K562 (cell line): ENCODE data around the gene HSF5. TPM values are rescaled to one million over a fixed set of nuclear protein-coding genes. Genes with fewer than 3 reads are reported as not detected.

Source experiments
- ATAC-seq: fragments of 200-7000 bp; cut with Tn5 transposase; 3 replicates; pipeline ENCODE4 v1.9.1; 2020; ENCODE audit warnings: moderate library complexity
- BruUV-seq: library from RNA; stranded (reverse); fragments of 400-500 nt; replicated peaks from 2 replicates; lab custom pipeline; 2021; lab: Mats Ljungman, UMichigan
- CTCF ChIA-PET: fragments of 300-600 bp; formaldehyde crosslinking; extraction: SDS; loops from one replicate; lab custom pipeline; 2021; ENCODE audit warnings: low intra/inter-chr PET ratio; lab: Yijun Ruan, JAX
- POLR2A ChIA-PET: fragments of 300-600, 350-650 bp; sonication (Branson Sonifier 250); formaldehyde crosslinking; extraction: SDS; loops from one replicate; lab custom pipeline; 2021; ENCODE audit warnings: antibody characterized with exemption, inconsistent platforms; lab: Yijun Ruan, JAX
- DNase-seq, 4 experiments: peaks; one replicate each; pipeline versions ENCODE4 v3.0.0 to v3.0.0-alpha.2; 2011 to 2018; ENCODE audit warnings: low spot score in 3 of 4, mixed read lengths in 3 of 4; ENCODE audit errors: extremely low read depth in 1 of 4
- FAIRE-seq: peaks from 2 replicates; lab custom pipeline; 2011; peaks lifted over from hg19 to GRCh38; lab: Jason Lieb, UNC
- H2AFZ ChIP-seq: 2 replicates; pipeline ENCODE4 v1.6.0; 2011; ENCODE audit warnings: low read depth, low read length, control low read depth, inconsistent platforms
- H3K27ac ChIP-seq: fragments of 200-600 bp; 3 replicates; pipeline ENCODE4 v1.8.0; 2011; ENCODE audit warnings: low read depth, mild to moderate bottlenecking, control low read depth, inconsistent platforms, low read length, moderate library complexity, mixed read lengths; ENCODE audit errors: extremely low read depth
- H3K27me3 ChIP-seq, 2 experiments: fragments of 300-600 bp in 1 of 2; 2 replicates in 1 of 2; 3 replicates in 1 of 2; pipeline versions ENCODE4 v1.6.0 to v1.8.0; 2011; ENCODE audit warnings: inconsistent platforms in 2 of 2, low read length in 2 of 2, mild to moderate bottlenecking in 1 of 2, mixed read lengths in 1 of 2, moderate library complexity in 1 of 2; ENCODE audit not compliant: control insufficient read depth in 2 of 2, insufficient read depth in 2 of 2
- H3K36me3 ChIP-seq: fragments of 300-600 bp; 3 replicates; pipeline ENCODE4 v1.8.0; 2011; ENCODE audit warnings: mild to moderate bottlenecking, low read length, inconsistent platforms; ENCODE audit not compliant: control insufficient read depth, insufficient read depth
- H3K4me1 ChIP-seq, 2 experiments: fragments of 200-600 bp in 1 of 2; replicated peaks in 1 of 2; 2 replicates in 1 of 2; 3 replicates in 1 of 2; pipeline versions ENCODE4 v1.5.1 to v1.8.0; 2011; ENCODE audit warnings: inconsistent platforms in 2 of 2, low read length in 2 of 2, mild to moderate bottlenecking in 1 of 2, mixed read lengths in 1 of 2, moderate library complexity in 1 of 2; ENCODE audit not compliant: control insufficient read depth in 2 of 2, insufficient read depth in 2 of 2
- H3K4me2 ChIP-seq: 2 replicates; pipeline ENCODE4 v1.6.1; 2011; ENCODE audit warnings: low read length, control low read depth, inconsistent platforms, mixed read lengths; ENCODE audit not compliant: insufficient read depth
- H3K4me3 ChIP-seq: fragments of 200-600 bp; sonication (generic), shearing (Covaris generic); 2 replicates; pipeline ENCODE4 v1.5.1; 2016; ENCODE audit warnings: control low read depth, inconsistent platforms
- H3K79me2 ChIP-seq: fragments of 200-600 bp; 3 replicates; pipeline ENCODE4 v1.8.0; 2011; ENCODE audit warnings: low read length, inconsistent platforms; ENCODE audit not compliant: control insufficient read depth, insufficient read depth
- H3K9ac ChIP-seq, 2 experiments: 2 replicates each; pipeline versions ENCODE4 v1.6.0 to v1.6.1; 2011; ENCODE audit warnings: low read depth in 2 of 2, low read length in 2 of 2, control low read depth in 1 of 2, inconsistent platforms in 1 of 2, mild to moderate bottlenecking in 1 of 2, mixed read lengths in 1 of 2; ENCODE audit not compliant: insufficient read depth in 1 of 2
- H3K9me1 ChIP-seq: one replicate; pipeline ENCODE4 v1.6.0; 2011; ENCODE audit warnings: inconsistent platforms, mild to moderate bottlenecking, low read length, moderate library complexity; ENCODE audit not compliant: control insufficient read depth, insufficient read depth
- H3K9me3 ChIP-seq: replicated peaks from 2 replicates; pipeline ENCODE4 v1.5.1; 2011; ENCODE audit warnings: low read depth, low read length, inconsistent platforms; ENCODE audit not compliant: control insufficient read depth, insufficient read depth
- H4K20me1 ChIP-seq: replicated peaks from 2 replicates; pipeline ENCODE4 v1.6.1; 2011; ENCODE audit warnings: low read length, inconsistent platforms, mixed read lengths; ENCODE audit not compliant: control insufficient read depth, insufficient read depth
- CBFA2T2 ChIP-seq: fragments of 450-650 bp; conservative IDR thresholded peaks from 2 replicates; pipeline ENCODE4 v1.6.1; 2017; ENCODE audit warnings: mild to moderate bottlenecking
- CEBPB ChIP-seq: fragments of 450-650 bp; IDR thresholded peaks from 2 replicates; pipeline ENCODE4 v1.6.1; 2016; ENCODE audit warnings: missing genetic modification characterization, missing compliant biosample characterization
- DEAF1 ChIP-seq: fragments of 450-650 bp; formaldehyde crosslinking; IDR thresholded peaks from 2 replicates; pipeline ENCODE4 v1.4.0; 2020; ENCODE audit warnings: mild to moderate bottlenecking, moderate library complexity
- FOXA3 ChIP-seq, 2 experiments: fragments of 450-650 bp in 1 of 2; sonication (generic) in 1 of 2; formaldehyde crosslinking; IDR thresholded peaks in 1 of 2; conservative IDR thresholded peaks in 1 of 2; 2 replicates each; pipeline versions ENCODE4 v1.4.0 to v1.8.0; 2020 to 2022; ENCODE audit warnings: mild to moderate bottlenecking in 2 of 2, missing genetic modification reagents in 1 of 2
- GABPB1 ChIP-seq: sonication (generic); formaldehyde crosslinking; IDR thresholded peaks from 2 replicates; pipeline ENCODE4 v1.8.0; 2022; ENCODE audit warnings: mild to moderate bottlenecking, missing genetic modification reagents
- GTF2A2 ChIP-seq: IDR thresholded peaks from 2 replicates; pipeline ENCODE4 v1.6.1; 2016; ENCODE audit warnings: mild to moderate bottlenecking, missing genetic modification characterization, missing compliant biosample characterization
- JUN ChIP-seq, 2 experiments: sonication (generic) in 1 of 2; formaldehyde crosslinking in 1 of 2; IDR thresholded peaks; 2 replicates each; pipeline versions ENCODE4 v1.6.1 to v1.8.0; 2012 to 2022; ENCODE audit warnings: borderline replicate concordance in 2 of 2, mild to moderate bottlenecking in 2 of 2, improper control_type of control experiment in 1 of 2, low read depth in 1 of 2, low read length in 1 of 2, missing genetic modification reagents in 1 of 2
- MAFK ChIP-seq: IDR thresholded peaks from 2 replicates; pipeline ENCODE4 v1.6.1; 2011; ENCODE audit warnings: low read length, improper control_type of control experiment
- MCM5 ChIP-seq: fragments of 450-650 bp; IDR thresholded peaks from 2 replicates; pipeline ENCODE4 v1.6.1; 2016; ENCODE audit warnings: low read depth
- NCOR1 ChIP-seq: fragments of 450-650 bp; IDR thresholded peaks from 2 replicates; pipeline ENCODE4 v1.6.1; 2016; ENCODE audit warnings: mild to moderate bottlenecking, moderate library complexity
- PCBP1 ChIP-seq: fragments of 200-400 bp; formaldehyde crosslinking; IDR thresholded peaks from 2 replicates; pipeline ENCODE4 v1.6.1; 2018; ENCODE audit warnings: mild to moderate bottlenecking, low read depth, low read length; ENCODE audit not compliant: poor library complexity, severe bottlenecking
- STAG1 ChIP-seq: sonication (generic); formaldehyde crosslinking; IDR thresholded peaks from 2 replicates; pipeline ENCODE4 v1.5.0; 2020; ENCODE audit warnings: missing genetic modification reagents, borderline replicate concordance
- YY1 ChIP-seq, 3 experiments: IDR thresholded peaks; 2 replicates each; pipeline ENCODE4 v1.6.1; 2011; ENCODE audit warnings: low read length in 2 of 3, mild to moderate bottlenecking in 2 of 3, moderate library complexity in 2 of 3, borderline replicate concordance in 1 of 3, control low read depth in 1 of 3, low read depth in 1 of 3; ENCODE audit not compliant: insufficient read depth in 3 of 3, insufficient replicate concordance in 2 of 3, control insufficient read depth in 1 of 3, insufficient read length in 1 of 3; ENCODE audit errors: extremely low read depth in 1 of 3
- ZNF324 ChIP-seq: fragments of 250-450 bp; sonication (Bioruptor Pico); IDR thresholded peaks from 2 replicates; pipeline ENCODE4 v1.4.0; 2020; ENCODE audit warnings: mild to moderate bottlenecking
- ZNF384 ChIP-seq: IDR thresholded peaks from 2 replicates; pipeline ENCODE4 v1.6.1; 2012; ENCODE audit warnings: low read depth, low read length, improper control_type of control experiment
- ZNF445 ChIP-seq: fragments of 250-450 bp; sonication (Bioruptor Pico); IDR thresholded peaks from 2 replicates; pipeline ENCODE4 v1.4.0; 2020; ENCODE audit warnings: low read depth, mild to moderate bottlenecking, moderate library complexity
- ZNF785 ChIP-seq: fragments of 250-450 bp; sonication (Bioruptor Pico); IDR thresholded peaks from 2 replicates; pipeline ENCODE4 v1.4.0; 2020; ENCODE audit warnings: mild to moderate bottlenecking
- WGBS: fragments of 100-300 bp; shearing (Covaris generic); methylation state at CpG from one replicate; pipeline ENCODE4 v1.1.6; 2016; ENCODE audit warnings: low coverage, mixed read lengths; ENCODE audit not compliant: insufficient coverage; ENCODE audit errors: missing lambda C conversion rate; 5-methylcytosine and 5-hydroxymethylcytosine counted together
- in situ Hi-C: fragments of 300-500 bp; cut with MboI; formaldehyde crosslinking; loops from 4 replicates; pipeline ENCODE4 v1.15.0; 2018; ENCODE audit warnings: inconsistent platforms, mixed read lengths
- intact Hi-C: fragments of 100-400 bp; cut with micrococcal nuclease; formaldehyde crosslinking; loops from 2 replicates; pipeline ENCODE4 v1.14.2; 2022
- polyA plus RNA-seq, 8 experiments: library from polyadenylated mRNA; depleted of rRNA in 4 of 8; stranded (reverse) in 5 of 8; unstranded in 3 of 8; fragments of >200 nt; fragmentation: Nextera tagmentation in 2 of 8; fragmentation: Illumina TruSeq in 1 of 8; extraction: Ambion mirVana in 2 of 8; extraction: Trizol in 1 of 8; gene quantifications; 2 replicates each; pipeline versions ENCODE4 v1.2.1 to v1.2.3, GENCODE V29; 2011 to 2014; ENCODE audit warnings: inconsistent platforms in 1 of 8, missing spikeins in 1 of 8
- total RNA-seq, 7 experiments: library from RNA; depleted of rRNA in 6 of 7; stranded (reverse); fragments of >200 nt in 6 of 7; fragmentation: Illumina TruSeq in 2 of 7; extraction: Trizol in 2 of 7; gene quantifications; 2 replicates each; pipeline versions ENCODE4 v1.2.1 to v1.2.3, GENCODE V29; 2011 to 2021; ENCODE audit warnings: low replicate concordance in 1 of 7

Gene HSF5
- total and polyA plus RNA-seq, 9 of the 15 experiments (the other 6 are each of a cell fraction or from before 2014, with no cell fraction given): 0.04 TPM; not detected in 8

GRCh38 chr17:58447039-58447975, 40.9 kb downstream of the HSF5 start (continued):
- TF ChIP-seq DEAF1 (CRISPR knock-in tag) (peak; percentile 96), STAG1 (CRISPR knock-in tag) (peak; percentile 93; the same call in 1 of the 2 replicates), GABPB1 (CRISPR knock-in tag) (peak; percentile 35; the same call in 1 of the 2 replicates)

- WGBS: 59% methylated on average over 5 of the region's 6 CpGs
- H2AFZ ChIP-seq: no peak overlapping the region
- H3K9me1 ChIP-seq: no peaks in the 10 kb centered on the region
- no peaks in the 10 kb centered on the region for H3K27me3 ChIP-seq
- no peak overlapping the region for H3K4me2 ChIP-seq
- H3K36me3 ChIP-seq: no peaks in the 10 kb centered on the region
- no peak overlapping the region for H3K27ac ChIP-seq
- no peaks in the 10 kb centered on the region for H3K4me1 ChIP-seq
- H3K9me3 ChIP-seq: no peaks in the 10 kb centered on the region
- in situ Hi-C loops (loop anchor here (5.0 kb wide), 1 partner anchor 134 kb away; no protein-coding TSS in a partner anchor), intact Hi-C loops (no loop called here)
- no peak for TF ChIP-seq GTF2A2 (tag)
- TF ChIP-seq MCM5: no peak
- no peak for TF ChIP-seq PCBP1
- TF ChIP-seq ZNF324 (CRISPR knock-in tag): no peak
- no peak for TF ChIP-seq FOXA3 (CRISPR knock-in tag; conservative IDR thresholded peaks at IDR 0.05 in 1 of 2, IDR thresholded peaks at IDR 0.05 in 1 of 2)
- TF ChIP-seq NCOR1: no peak
- TF ChIP-seq MAFK: no peak
- TF ChIP-seq ZNF445: no peak
- TF ChIP-seq CEBPB: no peak
- no peak for TF ChIP-seq CBFA2T2
- TF ChIP-seq JUN (IDR thresholded peaks at IDR 0.05; ENCODE audit: borderline replicate concordance, low read depth, low read length): no peak
- TF ChIP-seq JUN (CRISPR knock-in tag; IDR thresholded peaks at IDR 0.05; ENCODE audit: borderline replicate concordance): no peak
- no peak for TF ChIP-seq ZNF384
- no peak for TF ChIP-seq YY1 (IDR thresholded peaks at IDR 0.05; ENCODE audit: borderline replicate concordance in 1 of 3, control insufficient read depth in 1 of 3, extremely low read depth in 1 of 3, insufficient read depth in 3 of 3, insufficient read length in 1 of 3, insufficient replicate concordance in 2 of 3, low read depth in 1 of 3, low read length in 2 of 3)
- no peak for TF ChIP-seq ZNF785 (CRISPR knock-in tag)
- FAIRE-seq (no peak), ATAC-seq (no peak), DNase-seq (no peak)
- POLR2A ChIA-PET: interaction anchor here (1.5 kb wide), 1 partner anchor 114 kb away, joined by 4 read pairs; no protein-coding TSS in a partner anchor
- CTCF ChIA-PET: interaction anchor here (0.6 kb wide), 1 partner anchor 132 kb away, joined by 3 read pairs; no protein-coding TSS in a partner anchor
- no peaks in the 10 kb centered on the region for H3K79me2 ChIP-seq
- no TSS peak for BruUV-seq
- H3K4me3 ChIP-seq: no peak overlapping the region
- no peak overlapping the region for H3K9ac ChIP-seq
- no peaks in the 10 kb centered on the region for H4K20me1 ChIP-seq
Observed at GRCh38 chr17:58446086-58446485, 42.1 kb downstream of the HSF5 start.
